HuH-7.5 (cell line): Measurements from ENCODE around the gene TUBAL3.
"Not testable (repeated sequence)": the region's sequence is repeated elsewhere in the genome, so short reads cannot be mapped to it uniquely, and the experiment has no call there.

Experiments used
- DNase-seq: peaks from one replicate; pipeline ENCODE4 v3.0.0; 2011; ENCODE audit warnings: low spot score

The TUBAL3 gene

GRCh38 chr10:5379202-5379601 is 25.4 kb downstream of the TUBAL3 start:
- not testable (repeated sequence) for DNase-seq

GRCh38 chr10:5376450-5376849 is 28.2 kb downstream of the TUBAL3 start:
- no peak for DNase-seq

GRCh38 chr10:5373891-5374611 is 30.6 kb downstream of the TUBAL3 start:
- DNase-seq, result no peak

GRCh38 chr10:5373307-5373706 is 31.3 kb downstream of the TUBAL3 start:
- DNase-seq, result no peak

GRCh38 chr10:5370493-5371352 is 33.9 kb downstream of the TUBAL3 start:
- no peak for DNase-seq

GRCh38 chr10:5369362-5370158 is 35.1 kb downstream of the TUBAL3 start:
- DNase-seq, result no peak

- no peak for DNase-seq
These were observed 38.7 kb downstream of the TUBAL3 start for GRCh38 chr10:5365928-5366327.

- DNase-seq, result no peak
These were observed 39.7 kb downstream of the TUBAL3 start, which contains the start of gene UCN3 for GRCh38 chr10:5364890-5365338. Gene UCN3, plus strand, starts transcription at chr10:5364966. Its CDS starts 8,755 bp downstream, at chr10:5373721.

GRCh38 chr10:5364374-5364773 is 40.3 kb downstream of the TUBAL3 start:
- no peak for DNase-seq

GRCh38 chr10:5362873-5363272 is 41.8 kb downstream of the TUBAL3 start:
- DNase-seq, result no peak

- no peak for DNase-seq
These were observed 42.7 kb downstream of the TUBAL3 start for GRCh38 chr10:5361966-5362365.

- no peak for DNase-seq
These were observed 44.2 kb downstream of the TUBAL3 start for GRCh38 chr10:5360318-5360915.

GRCh38 chr10:5356302-5356763 is 48.3 kb downstream of the TUBAL3 start:
- no peak for DNase-seq

- DNase-seq, result no peak
These were observed 48.9 kb downstream of the TUBAL3 start for GRCh38 chr10:5355594-5356301.

- DNase-seq, result no peak
These were observed 50.6 kb downstream of the TUBAL3 start for GRCh38 chr10:5354068-5354467.

GRCh38 chr10:5349362-5349761 is 55.3 kb downstream of the TUBAL3 start:
- DNase-seq, result no peak

- DNase-seq, result no peak
These were observed 57.7 kb downstream of the TUBAL3 start for GRCh38 chr10:5346881-5347280.

- no peak for DNase-seq
These were observed 59.9 kb downstream of the TUBAL3 start for GRCh38 chr10:5344746-5345145.

GRCh38 chr10:5343979-5344378 is 60.6 kb downstream of the TUBAL3 start:
- DNase-seq, result no peak

- DNase-seq, result no peak
These were observed 61.1 kb downstream of the TUBAL3 start for GRCh38 chr10:5343561-5343960.
